T-helper 1 cell treated with Interleukin-12 subunit alpha and Interleukin-12 subunit beta and Interleukin-4 antibody, amounts not matched to agents 30 μg/mL and 1 μg/mL, for 36 hours (primary cell): ENCODE measurements around the gene QARS1.

Experiments used
- H3K27ac Mint-ChIP-seq: one replicate; pipeline ENCODE4 v1.8.0; 2021; ENCODE audit warnings: mild to moderate bottlenecking, mixed read lengths
- H3K27me3 Mint-ChIP-seq: one replicate; pipeline ENCODE4 v1.8.0; 2021; ENCODE audit warnings: low read depth, mixed read lengths
- H3K36me3 Mint-ChIP-seq: one replicate; pipeline ENCODE4 v1.8.0; 2021; ENCODE audit warnings: low read depth, mixed read lengths
- H3K4me1 Mint-ChIP-seq: one replicate; pipeline ENCODE4 v1.8.0; 2021; ENCODE audit warnings: low read depth, mixed read lengths
- H3K4me3 Mint-ChIP-seq: one replicate; pipeline ENCODE4 v1.8.0; 2021; ENCODE audit warnings: mild to moderate bottlenecking, moderate library complexity, mixed read lengths
- H3K9me3 Mint-ChIP-seq: one replicate; pipeline ENCODE4 v1.8.0; 2021; ENCODE audit warnings: mixed read lengths

Gene QARS1

GRCh38 chr3:49124203-49124602 lies 19.6 kb upstream of the QARS1 start:
- H3K36me3 Mint-ChIP-seq, result no peaks in the 10 kb centered on the region

GRCh38 chr3:49123687-49124086 lies 19.1 kb upstream of the QARS1 start:
- no peak overlapping the region for H3K4me3 Mint-ChIP-seq
- H3K9me3 Mint-ChIP-seq, result no peaks in the 10 kb centered on the region
- no peaks in the 10 kb centered on the region for H3K27me3 Mint-ChIP-seq
- peaks cover 9% of the 10 kb centered on the region for H3K4me1 Mint-ChIP-seq
- peaks cover 4% of the 10 kb centered on the region for H3K36me3 Mint-ChIP-seq
- H3K27ac Mint-ChIP-seq, result no peak overlapping the region

More at GRCh38 chr3:49124203-49124602, 19.6 kb upstream of the QARS1 start:
- Mint-ChIP-seq H3K4me3 (no peak overlapping the region), H3K27ac (no peak overlapping the region), H3K4me1 (peaks cover 6% of the 10 kb centered on the region), H3K9me3 (no peaks in the 10 kb centered on the region), H3K27me3 (no peaks in the 10 kb centered on the region)

- peaks cover 9% of the 10 kb centered on the region for H3K4me1 Mint-ChIP-seq
- no peak overlapping the region for H3K4me3 Mint-ChIP-seq
- H3K27ac Mint-ChIP-seq, result no peak overlapping the region
- peaks cover 5% of the 10 kb centered on the region for H3K36me3 Mint-ChIP-seq
- H3K27me3 Mint-ChIP-seq, result no peaks in the 10 kb centered on the region
- no peaks in the 10 kb centered on the region for H3K9me3 Mint-ChIP-seq
Measured at GRCh38 chr3:49122886-49123545, 18.5 kb upstream of the QARS1 start.

- Mint-ChIP-seq H3K27me3 (no peaks in the 10 kb centered on the region), H3K4me3 (no peak overlapping the region), H3K4me1 (peaks cover 11% of the 10 kb centered on the region), H3K27ac (peak overlapping the region; percentile 82), H3K36me3 (peaks cover 8% of the 10 kb centered on the region), H3K9me3 (no peaks in the 10 kb centered on the region)
Measured at GRCh38 chr3:49122451-49122850, 17.9 kb upstream of the QARS1 start.

GRCh38 chr3:49122022-49122421 lies 17.5 kb upstream of the QARS1 start:
- Mint-ChIP-seq H3K4me1 (peaks cover 11% of the 10 kb centered on the region), H3K9me3 (no peaks in the 10 kb centered on the region), H3K4me3 (no peak overlapping the region), H3K27me3 (no peaks in the 10 kb centered on the region), H3K36me3 (peaks cover 8% of the 10 kb centered on the region), H3K27ac (peak overlapping the region; percentile 82)

GRCh38 chr3:49121132-49121736 lies 16.7 kb upstream of the QARS1 start:
- no peaks in the 10 kb centered on the region for H3K9me3 Mint-ChIP-seq
- H3K4me1 Mint-ChIP-seq, result peaks cover 11% of the 10 kb centered on the region
- H3K4me3 Mint-ChIP-seq, result peak overlapping the region; percentile 46
- H3K27ac Mint-ChIP-seq, result peak overlapping the region; percentile 82
- peaks cover 8% of the 10 kb centered on the region for H3K36me3 Mint-ChIP-seq
- H3K27me3 Mint-ChIP-seq, result no peaks in the 10 kb centered on the region

- H3K4me3 Mint-ChIP-seq, result peak within 1 kb of the TSS; percentile 92
- H3K9me3 Mint-ChIP-seq, result no peaks in the 10 kb centered on the region
- H3K27ac Mint-ChIP-seq, result peak within 1 kb of the TSS; percentile 91
- peaks cover 10% of the 10 kb centered on the region for H3K36me3 Mint-ChIP-seq
- H3K4me1 Mint-ChIP-seq, result peaks cover 11% of the 10 kb centered on the region
- no peaks in the 10 kb centered on the region for H3K27me3 Mint-ChIP-seq
Measured at GRCh38 chr3:49120438-49121131, 16.0 kb upstream of the QARS1 start, which contains the start of gene USP19. TSS of gene USP19 (minus strand) at chr3:49120823. CDS start at chr3:49119145, 1,678 bp downstream.

GRCh38 chr3:49120096-49120437 lies 15.5 kb upstream of the QARS1 start:
- H3K9me3 Mint-ChIP-seq, result no peaks in the 10 kb centered on the region
- peak overlapping the region; percentile 91 for H3K27ac Mint-ChIP-seq
- peak overlapping the region; percentile 92 for H3K4me3 Mint-ChIP-seq
- H3K36me3 Mint-ChIP-seq, result peaks cover 15% of the 10 kb centered on the region
- H3K27me3 Mint-ChIP-seq, result no peaks in the 10 kb centered on the region
- H3K4me1 Mint-ChIP-seq, result peaks cover 11% of the 10 kb centered on the region

- Mint-ChIP-seq H3K9me3 (no peaks in the 10 kb centered on the region), H3K4me1 (peaks cover 11% of the 10 kb centered on the region), H3K27ac (no peak overlapping the region)
Measured at GRCh38 chr3:49119439-49119838, 14.9 kb upstream of the QARS1 start.

GRCh38 chr3:49119036-49119435 lies 14.5 kb upstream of the QARS1 start:
- H3K27ac Mint-ChIP-seq, result no peak overlapping the region
- peaks cover 15% of the 10 kb centered on the region for H3K36me3 Mint-ChIP-seq

More at GRCh38 chr3:49119439-49119838, 14.9 kb upstream of the QARS1 start:
- peaks cover 15% of the 10 kb centered on the region for H3K36me3 Mint-ChIP-seq
- H3K27me3 Mint-ChIP-seq, result no peaks in the 10 kb centered on the region
- peak overlapping the region; percentile 92 for H3K4me3 Mint-ChIP-seq

GRCh38 chr3:49112262-49112661 lies 7.7 kb upstream of the QARS1 start:
- Mint-ChIP-seq H3K27me3 (no peaks in the 10 kb centered on the region), H3K9me3 (no peaks in the 10 kb centered on the region), H3K4me1 (no peaks in the 10 kb centered on the region), H3K36me3 (peaks cover 36% of the 10 kb centered on the region), H3K4me3 (no peak overlapping the region), H3K27ac (no peak overlapping the region)

More at GRCh38 chr3:49119036-49119435, 14.5 kb upstream of the QARS1 start:
- Mint-ChIP-seq H3K27me3 (no peaks in the 10 kb centered on the region), H3K4me1 (peaks cover 11% of the 10 kb centered on the region), H3K9me3 (no peaks in the 10 kb centered on the region), H3K4me3 (peak overlapping the region; percentile 34)

- Mint-ChIP-seq H3K27me3 (no peaks in the 10 kb centered on the region), H3K9me3 (no peaks in the 10 kb centered on the region), H3K4me1 (no peaks in the 10 kb centered on the region), H3K27ac (no peak overlapping the region), H3K36me3 (peaks cover 37% of the 10 kb centered on the region), H3K4me3 (no peak overlapping the region)
Measured at GRCh38 chr3:49111347-49111746, 6.8 kb upstream of the QARS1 start.

GRCh38 chr3:49110780-49111179 lies 6.2 kb upstream of the QARS1 start:
- Mint-ChIP-seq H3K27ac (no peak overlapping the region), H3K9me3 (no peaks in the 10 kb centered on the region), H3K4me1 (no peaks in the 10 kb centered on the region), H3K27me3 (no peaks in the 10 kb centered on the region), H3K4me3 (no peak overlapping the region), H3K36me3 (peaks cover 37% of the 10 kb centered on the region)

- Mint-ChIP-seq H3K9me3 (no peaks in the 10 kb centered on the region), H3K36me3 (peaks cover 33% of the 10 kb centered on the region), H3K27ac (no peak overlapping the region), H3K4me1 (peaks cover 10% of the 10 kb centered on the region), H3K27me3 (no peaks in the 10 kb centered on the region), H3K4me3 (no peak overlapping the region)
Measured at GRCh38 chr3:49108346-49108745, 3.8 kb upstream of the QARS1 start.

- Mint-ChIP-seq H3K27ac (peak overlapping the region; percentile 94), H3K27me3 (no peaks in the 10 kb centered on the region), H3K4me1 (peaks cover 14% of the 10 kb centered on the region), H3K4me3 (peak overlapping the region; percentile 97), H3K9me3 (no peaks in the 10 kb centered on the region), H3K36me3 (peaks cover 32% of the 10 kb centered on the region)
Measured at GRCh38 chr3:49104052-49104426, 518 bp downstream of the QARS1 start.
